GM23338 (cell line): ENCODE measurements around the gene PRELID3B. TPM values are rescaled to one million over a fixed set of nuclear protein-coding genes. Genes with fewer than 3 reads are reported as not detected.

Experiments used
- ATAC-seq: fragments of 200-7000 bp; cut with Tn5 transposase; 3 replicates; pipeline ENCODE4 v1.9.1; 2020
- DNase-seq: peaks from one replicate; pipeline ENCODE4 v3.0.0-alpha.2; 2015; ENCODE audit warnings: low spot score
- H2AFZ ChIP-seq: fragments of 200-600 bp; sonication (generic); 2 replicates; pipeline ENCODE4 v1.8.0; 2016; ENCODE audit warnings: antibody characterized with exemption, mild to moderate bottlenecking, moderate library complexity
- H3F3A ChIP-seq: fragments of 200-600 bp; sonication (generic); replicated peaks from 2 replicates; pipeline ENCODE4 v1.8.0; 2017; ENCODE audit warnings: antibody characterized with exemption, mixed run types, low read depth
- H3K27ac ChIP-seq: fragments of 200-600 bp; sonication (generic); 2 replicates; pipeline ENCODE4 v1.6.1; 2016; ENCODE audit warnings: low read depth
- H3K27me3 ChIP-seq: fragments of 200-600 bp; sonication (generic); 2 replicates; pipeline ENCODE4 v1.8.0; 2016; ENCODE audit warnings: mild to moderate bottlenecking, mixed run types, moderate library complexity; ENCODE audit not compliant: insufficient read depth
- H3K36me3 ChIP-seq: fragments of 200-600 bp; sonication (generic); 2 replicates; pipeline ENCODE4 v1.8.0; 2016; ENCODE audit warnings: mild to moderate bottlenecking; ENCODE audit not compliant: insufficient read depth
- H3K4me1 ChIP-seq: fragments of 200-600 bp; sonication (generic); 2 replicates; pipeline ENCODE4 v1.8.0; 2016; ENCODE audit warnings: mild to moderate bottlenecking, moderate library complexity; ENCODE audit not compliant: insufficient read depth
- H3K4me2 ChIP-seq: fragments of 200-600 bp; sonication (generic); 2 replicates; pipeline ENCODE4 v1.7.1; 2017; ENCODE audit warnings: mixed run types
- H3K4me3 ChIP-seq: fragments of 200-600 bp; sonication (generic); 2 replicates; pipeline ENCODE4 v1.6.1; 2016; ENCODE audit warnings: mixed run types
- H3K79me2 ChIP-seq: fragments of 200-600 bp; sonication (generic); replicated peaks from 2 replicates; pipeline ENCODE4 v1.8.0; 2017; ENCODE audit warnings: mild to moderate bottlenecking; ENCODE audit not compliant: insufficient read depth
- H3K9me2 ChIP-seq: fragments of 200-600 bp; sonication (generic); 2 replicates; pipeline ENCODE4 v1.8.0; 2017; ENCODE audit not compliant: insufficient read depth
- H4K20me1 ChIP-seq: fragments of 200-600 bp; sonication (generic); replicated peaks from 2 replicates; pipeline ENCODE4 v1.8.0; 2017; ENCODE audit warnings: mild to moderate bottlenecking; ENCODE audit not compliant: insufficient read depth
- H3K27ac Mint-ChIP-seq: 2 replicates; pipeline ENCODE4 v1.8.0; 2020; ENCODE audit warnings: inconsistent platforms, mild to moderate bottlenecking, moderate library complexity, mixed read lengths
- H3K27me3 Mint-ChIP-seq: 3 replicates; pipeline ENCODE4 v1.8.0; 2022; ENCODE audit warnings: low read depth, mild to moderate bottlenecking, moderate library complexity, mixed read lengths, inconsistent platforms; ENCODE audit not compliant: insufficient read depth, poor library complexity
- H3K36me3 Mint-ChIP-seq: 3 replicates; pipeline ENCODE4 v1.8.0; 2021; ENCODE audit warnings: low read depth, mild to moderate bottlenecking, inconsistent platforms, moderate library complexity, mixed read lengths
- H3K4me1 Mint-ChIP-seq: 3 replicates; pipeline ENCODE4 v1.8.0; 2020; ENCODE audit warnings: mild to moderate bottlenecking, inconsistent platforms, mixed read lengths
- H3K4me3 Mint-ChIP-seq: 3 replicates; pipeline ENCODE4 v1.8.0; 2021; ENCODE audit warnings: moderate library complexity, mild to moderate bottlenecking, inconsistent platforms, mixed read lengths
- H3K9me3 Mint-ChIP-seq: 3 replicates; pipeline ENCODE4 v1.8.0; 2020; ENCODE audit warnings: moderate library complexity, mild to moderate bottlenecking, inconsistent platforms, mixed read lengths
- CREB1 ChIP-seq: fragments of 250-450 bp; sonication (Bioruptor Pico); IDR thresholded peaks from 2 replicates; pipeline ENCODE4 v1.5.0; 2020; ENCODE audit warnings: low read depth, mild to moderate bottlenecking, moderate library complexity
- CTCF ChIP-seq, 2 experiments: fragments of 200-600 bp in 1 of 2; sonication (generic) in 1 of 2; conservative IDR thresholded peaks; 2 replicates each; pipeline versions ENCODE4 v1.5.1 to v1.6.1; 2016 to 2017; ENCODE audit warnings: antibody characterized with exemption in 2 of 2, low read depth in 2 of 2, mild to moderate bottlenecking in 2 of 2, moderate library complexity in 1 of 2
- ETS1 ChIP-seq: IDR thresholded peaks from 2 replicates; pipeline ENCODE4 v1.6.1; 2016; ENCODE audit warnings: antibody characterized with exemption
- EZH2 ChIP-seq: fragments of 200-600 bp; sonication (generic); IDR thresholded peaks from one replicate; pipeline ENCODE4 v1.8.0; 2017; ENCODE audit warnings: antibody characterized with exemption, mild to moderate bottlenecking, low read depth; ENCODE audit not compliant: unreplicated experiment
- JUNB ChIP-seq: IDR thresholded peaks from one replicate; pipeline ENCODE4 v1.6.1; 2016; ENCODE audit warnings: antibody characterized with exemption; ENCODE audit not compliant: unreplicated experiment
- NANOG ChIP-seq: IDR thresholded peaks from 2 replicates; pipeline ENCODE4 v1.6.1; 2016; ENCODE audit warnings: antibody characterized with exemption, borderline replicate concordance
- REST ChIP-seq: IDR thresholded peaks from one replicate; pipeline ENCODE4 v1.6.1; 2018; ENCODE audit warnings: antibody characterized with exemption; ENCODE audit not compliant: unreplicated experiment
- STAT1 ChIP-seq: IDR thresholded peaks from one replicate; pipeline ENCODE4 v1.6.1; 2016; ENCODE audit warnings: antibody characterized with exemption; ENCODE audit not compliant: unreplicated experiment
- ZNF114 ChIP-seq: fragments of 250-450 bp; sonication (Bioruptor Pico); IDR thresholded peaks from 2 replicates; pipeline ENCODE4 v1.5.0; 2020; ENCODE audit warnings: mild to moderate bottlenecking, moderate library complexity
- ZNF331 ChIP-seq: fragments of 250-450 bp; sonication (Bioruptor Pico); IDR thresholded peaks from 2 replicates; pipeline ENCODE4 v1.5.0; 2020; ENCODE audit warnings: low read depth, mild to moderate bottlenecking, moderate library complexity
- ZNF462 ChIP-seq: fragments of 250-450 bp; sonication (Bioruptor Pico); IDR thresholded peaks from 2 replicates; pipeline ENCODE4 v1.5.0; 2020; ENCODE audit warnings: mild to moderate bottlenecking, moderate library complexity
- polyA plus RNA-seq: library from polyadenylated mRNA; unstranded; fragments of >200 nt; fragmentation: Nextera tagmentation; extraction: Ambion mirVana; gene quantifications from 2 replicates; pipeline ENCODE4 v1.2.1, GENCODE V29; 2016
- total RNA-seq: library from RNA; depleted of rRNA; stranded (reverse); fragments of >200 nt; shearing (Covaris generic); gene quantifications from 2 replicates; pipeline ENCODE4 v1.2.3, GENCODE V29; 2014

PRELID3B gene
- total and polyA plus RNA-seq, 2 experiments from 2014 or later = 42.7 to 43.6 TPM

- Histone ChIP-seq H3K27me3 (peaks cover 11% of the 10 kb centered on the region), H2AFZ (no peak overlapping the region), H3K36me3 (no peaks in the 10 kb centered on the region), H3K4me2 (no peak overlapping the region), H3K27ac (no peak overlapping the region), H3K9me2 (no peaks in the 10 kb centered on the region), H3F3A (no peaks in the 10 kb centered on the region), H3K4me1 (peaks cover 5% of the 10 kb centered on the region; the same call in 1 of the 2 replicates), H4K20me1 (0 out of 2 replicates have a peak, but pooled peaks cover 5% of the 10 kb centered on the region), H3K79me2 (no peaks in the 10 kb centered on the region), H3K4me3 (no peak overlapping the region)
- peaks cover 27% of the 10 kb centered on the region for H3K4me1 Mint-ChIP-seq
- DNase-seq (no peak), ATAC-seq (no peak)
- no peak overlapping the region for H3K4me3 Mint-ChIP-seq
- H3K36me3 Mint-ChIP-seq = no peaks in the 10 kb centered on the region
- H3K27ac Mint-ChIP-seq = no peak overlapping the region
- TF ChIP-seq REST = no peak
- TF ChIP-seq JUNB = no peak
- no peak for TF ChIP-seq CTCF (conservative IDR thresholded peaks at IDR 0.05; ENCODE audit: low read depth in 2 of 2)
- no peak for TF ChIP-seq STAT1
- no peak for TF ChIP-seq EZH2
- TF ChIP-seq ZNF331 = no peak
- no peak for TF ChIP-seq ZNF114 (CRISPR knock-in tag)
- no peak for TF ChIP-seq NANOG
- TF ChIP-seq ZNF462 (CRISPR knock-in tag) = no peak
- TF ChIP-seq ETS1 = no peak
- TF ChIP-seq CREB1 = no peak
- peaks cover 29% of the 10 kb centered on the region for H3K27me3 Mint-ChIP-seq
- no peaks in the 10 kb centered on the region for H3K9me3 Mint-ChIP-seq
Measured at GRCh38 chr20:59008715-59009336, 33.8 kb downstream of the PRELID3B start.
